ENCODE data around the gene IQSEC3.
"Not testable (repeated sequence)": the region's sequence is repeated elsewhere in the genome, so short reads cannot be mapped to it uniquely, and the experiment has no call there.

The IQSEC3 gene

DNA sequence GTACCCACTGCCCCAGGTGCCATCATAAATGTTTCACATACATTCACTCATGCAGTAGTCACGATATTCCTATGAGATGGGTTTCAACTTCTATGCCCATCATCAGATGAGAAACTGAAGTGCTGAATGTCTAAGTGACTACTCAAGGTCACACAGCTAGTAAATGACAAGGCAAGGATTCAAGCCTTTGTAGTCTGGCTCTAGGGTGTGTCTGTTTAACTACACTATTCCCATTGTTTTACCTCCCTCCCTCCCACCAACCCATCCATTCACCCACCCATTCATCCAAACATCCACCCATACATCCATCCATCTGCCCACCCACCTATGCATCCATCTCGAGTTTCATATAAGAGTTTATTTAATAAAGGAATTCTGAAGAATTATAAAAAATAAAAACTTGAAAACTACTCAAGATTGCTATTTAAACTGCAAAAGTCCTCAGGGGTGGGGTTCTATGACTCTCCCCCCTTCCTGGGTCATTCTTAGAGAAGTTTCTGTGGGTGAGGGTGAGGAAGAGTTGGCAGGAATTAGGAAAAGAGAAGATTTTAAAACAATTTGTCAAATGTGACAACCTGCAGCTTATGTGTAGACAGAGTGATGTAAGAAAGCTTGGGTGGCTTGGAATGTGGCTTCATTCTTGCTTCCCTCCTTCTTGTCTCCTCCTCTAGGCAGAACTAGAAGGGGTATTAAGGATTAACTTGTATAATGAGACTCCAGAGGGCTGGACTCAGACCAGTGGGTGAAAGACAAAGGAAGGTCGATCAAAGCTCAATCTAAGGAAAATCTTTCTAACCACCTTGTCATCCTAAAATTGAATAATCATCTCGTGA is 13.4 kb upstream of the IQSEC3 start:
- not testable (repeated sequence) for DNase-seq

DNA sequence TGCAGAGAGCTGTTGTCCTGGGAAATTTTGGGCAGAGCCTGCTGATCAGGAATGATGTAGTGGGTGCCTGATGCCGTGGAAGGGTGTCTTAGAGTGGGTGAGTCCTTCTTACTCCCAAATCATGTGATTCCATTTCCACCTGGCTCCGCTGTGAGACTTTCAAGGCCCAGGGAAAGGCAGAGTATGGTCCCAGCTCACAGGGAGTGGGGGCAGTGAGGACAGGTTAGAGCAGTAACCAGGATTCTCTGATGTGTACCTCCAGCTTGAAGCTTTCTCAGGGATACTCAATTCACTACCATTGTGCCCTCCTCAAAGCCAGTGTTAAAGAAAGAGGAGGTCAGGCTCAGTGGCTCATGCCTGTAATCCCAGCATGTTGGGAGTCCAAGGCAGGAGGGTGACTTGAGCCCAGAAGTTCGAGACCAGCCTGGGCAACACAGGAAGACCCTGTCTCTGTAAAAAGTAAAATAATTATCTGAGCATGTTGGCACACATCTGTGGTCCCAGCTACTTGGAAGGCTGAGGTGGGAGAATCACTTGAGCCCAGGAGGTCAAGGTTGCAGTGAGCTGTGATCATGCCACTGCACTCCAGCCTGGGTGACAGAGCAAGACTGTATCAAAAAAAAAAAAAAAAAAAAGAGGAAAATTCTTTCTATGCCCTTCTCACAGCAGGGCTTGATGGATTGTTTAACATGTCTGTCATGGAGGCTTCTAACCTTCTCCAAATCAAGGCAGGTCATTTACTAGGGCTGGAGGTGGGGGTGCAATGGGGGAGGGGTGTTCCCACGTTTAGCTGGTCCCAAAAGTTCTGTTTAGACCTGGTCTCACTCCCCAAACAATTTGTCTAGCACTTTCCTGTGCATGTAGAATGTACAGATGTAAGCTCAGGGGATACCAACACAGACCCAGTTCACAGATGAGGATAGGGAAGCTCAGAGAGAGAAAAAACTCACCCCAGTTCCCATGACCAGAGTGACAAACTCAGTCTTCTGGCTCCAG is 12.5 kb upstream of the IQSEC3 start:
- no peak for DNase-seq
- TF ChIP-seq POLR2A (IDR thresholded peaks at IDR 0.05; ENCODE audit: low read length): no peak
- no peak for TF ChIP-seq GATA1 (IDR thresholded peaks at IDR 0.05; ENCODE audit: low read depth, low read length)

DNA sequence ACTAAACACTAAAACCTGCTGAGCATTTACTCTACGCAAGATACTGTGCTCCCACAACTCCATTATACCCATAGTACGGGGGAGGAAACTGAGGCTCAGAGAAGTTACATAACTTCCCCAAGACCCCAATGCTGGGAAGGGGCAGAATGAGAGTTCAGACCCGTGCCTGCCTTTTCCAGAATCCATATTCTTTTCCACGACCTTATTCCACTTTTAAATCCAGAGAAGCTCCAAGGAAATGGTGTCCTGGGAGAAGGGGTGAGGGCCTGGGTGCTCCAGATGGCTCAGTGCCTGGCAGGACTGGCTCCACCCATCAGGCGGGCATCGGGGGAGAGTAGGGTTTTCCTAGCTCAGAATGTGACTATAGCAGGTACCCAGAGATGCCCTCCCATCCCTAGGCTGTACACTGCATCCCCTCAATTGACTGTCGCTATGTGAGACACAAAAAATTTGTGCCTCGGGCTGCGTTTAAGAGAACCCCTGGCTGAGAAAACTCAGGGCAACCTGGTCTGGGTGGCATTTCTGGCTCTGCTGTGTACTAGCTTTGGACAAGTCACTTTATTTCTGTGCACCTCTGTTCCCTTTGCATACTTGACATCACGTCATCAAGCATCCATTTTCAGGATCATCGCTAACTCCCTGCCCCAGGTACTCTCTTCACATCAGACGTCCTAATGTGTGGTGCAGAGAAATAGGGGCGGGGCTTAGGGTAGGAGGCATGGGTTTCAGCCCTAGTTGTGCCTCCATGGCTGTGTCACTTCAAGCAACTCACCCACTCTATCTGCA is 11.6 kb upstream of the IQSEC3 start:
- DNase-seq: no peak
- no peak for TF ChIP-seq GATA1 (IDR thresholded peaks at IDR 0.05; ENCODE audit: low read depth, low read length)
- TF ChIP-seq POLR2A (IDR thresholded peaks at IDR 0.05; ENCODE audit: low read length): no peak

DNA sequence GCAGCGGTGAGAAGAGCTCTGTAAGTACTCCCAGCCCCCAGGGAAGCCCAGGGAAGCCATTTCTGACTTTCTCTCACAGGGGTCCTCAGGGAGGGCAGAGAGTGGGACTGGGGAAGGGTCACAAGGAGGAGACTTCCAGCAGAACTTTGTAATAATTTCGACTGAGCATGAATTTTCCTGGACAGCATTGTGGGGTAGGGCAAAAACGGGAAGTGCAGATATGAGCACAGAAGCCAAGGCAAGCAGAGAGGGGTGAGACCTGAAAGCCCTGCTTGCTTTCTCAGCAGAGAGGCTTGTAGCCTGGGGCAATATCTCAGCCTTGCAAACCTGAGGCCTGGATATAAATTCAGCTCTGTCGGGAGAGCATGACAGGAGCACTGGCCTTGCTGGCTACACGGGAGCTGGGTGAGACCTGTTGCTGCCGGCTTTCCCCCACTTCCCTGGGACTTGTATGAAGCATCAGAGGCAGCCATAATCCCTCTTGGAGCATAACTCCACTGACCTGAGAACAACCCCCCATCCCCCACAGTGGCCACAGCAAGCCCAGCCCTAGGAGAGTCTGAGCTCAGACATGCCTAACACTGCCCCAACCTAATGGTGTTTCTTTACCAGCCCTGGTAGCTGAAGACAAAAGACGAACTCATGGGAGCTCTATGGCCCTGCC is 9.8 kb upstream of the IQSEC3 start:
- TF ChIP-seq POLR2A (IDR thresholded peaks at IDR 0.05; ENCODE audit: low read length): no peak
- TF ChIP-seq GATA1 (IDR thresholded peaks at IDR 0.05; ENCODE audit: low read depth, low read length): no peak
- DNase-seq: no peak

DNA sequence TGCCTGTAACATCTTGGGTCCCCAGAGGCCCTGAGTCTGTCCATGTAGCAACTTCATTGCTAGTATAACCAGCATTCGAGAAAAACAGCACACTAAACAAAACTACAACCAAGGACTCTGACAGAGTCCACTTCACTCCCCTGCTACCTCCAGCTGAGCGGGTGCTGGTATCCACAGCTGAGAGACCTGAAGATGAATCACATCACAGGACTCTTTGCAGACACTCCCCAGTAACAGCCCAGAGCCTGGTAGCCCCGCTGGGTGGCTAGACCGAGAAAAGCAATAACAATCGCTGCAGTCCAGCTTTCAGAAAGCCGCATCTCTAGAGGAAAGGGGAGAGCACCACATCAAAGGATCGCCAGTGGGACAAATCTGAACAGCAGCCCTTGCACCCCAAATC is 9.0 kb upstream of the IQSEC3 start:
- DNase-seq: no peak
- TF ChIP-seq POLR2A (IDR thresholded peaks at IDR 0.05; ENCODE audit: low read length) (no peak), GATA1 (IDR thresholded peaks at IDR 0.05; ENCODE audit: low read depth, low read length) (no peak)

DNA sequence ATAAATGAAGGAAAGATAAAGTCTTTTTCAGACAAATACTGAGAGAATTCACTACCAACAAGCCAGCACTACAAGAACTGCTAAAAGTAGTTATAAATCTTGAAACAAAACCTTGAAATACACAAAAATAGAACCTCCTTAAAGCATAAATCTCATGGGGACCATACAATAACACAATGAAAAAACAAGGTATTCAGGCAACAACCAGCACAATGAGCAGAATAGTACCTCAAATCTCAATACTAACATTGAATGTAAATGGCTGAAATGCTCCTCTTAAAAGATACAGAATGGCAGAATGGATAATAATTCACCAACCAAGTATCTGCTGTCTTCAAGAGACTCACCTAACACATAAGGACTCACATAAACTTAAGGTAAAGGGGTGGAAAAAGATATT is 7.7 kb upstream of the IQSEC3 start:
- TF ChIP-seq GATA1 (IDR thresholded peaks at IDR 0.05; ENCODE audit: low read depth, low read length): no peak
- TF ChIP-seq POLR2A (IDR thresholded peaks at IDR 0.05; ENCODE audit: low read length): no peak
- DNase-seq: no peak

DNA sequence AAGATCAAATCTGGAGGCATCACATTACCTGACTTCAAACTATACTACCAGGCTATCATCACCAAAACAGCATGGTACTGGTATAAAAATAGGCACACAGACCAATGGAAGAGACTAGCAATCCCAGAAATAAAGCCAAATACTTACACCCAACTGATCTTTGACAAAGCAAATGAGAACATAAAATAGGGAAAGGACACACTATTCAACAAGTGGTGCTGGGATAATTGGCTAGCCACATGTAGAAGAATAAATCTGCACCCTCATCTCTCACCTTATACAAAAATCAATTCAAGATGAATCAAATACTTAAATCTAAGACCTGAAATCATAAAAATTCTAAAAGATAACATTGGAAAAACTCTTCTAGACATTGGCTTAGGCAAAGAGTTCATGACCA is 4.7 kb upstream of the IQSEC3 start:
- DNase-seq: not testable (repeated sequence)

DNA sequence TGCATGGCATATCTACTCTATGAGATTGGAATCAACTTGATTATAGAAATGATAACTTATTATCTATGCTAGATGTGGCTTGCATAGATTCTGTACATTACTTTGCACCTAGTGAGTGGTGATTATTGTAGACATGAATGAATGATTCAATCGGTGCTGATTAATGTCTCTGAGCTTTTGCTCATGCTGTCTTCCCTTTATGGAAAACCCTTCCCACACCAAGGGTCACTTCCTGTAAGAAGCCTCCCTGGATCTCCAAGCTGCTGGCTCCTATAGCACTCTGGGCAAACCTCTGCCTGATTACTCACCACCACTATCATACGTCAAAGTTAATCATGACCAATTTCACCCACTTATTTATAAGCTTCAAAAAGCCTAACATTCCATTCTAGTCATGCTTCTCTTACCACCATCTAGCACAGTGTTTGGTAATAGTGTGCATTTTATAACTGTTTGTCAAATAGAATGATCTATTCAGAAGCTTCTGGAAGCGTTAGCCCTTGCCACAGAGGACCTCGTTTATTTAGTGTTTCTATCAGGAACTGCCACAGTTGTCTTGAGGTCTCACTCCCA is 990 bp upstream of the IQSEC3 start:
- DNase-seq: not testable (repeated sequence)

DNA sequence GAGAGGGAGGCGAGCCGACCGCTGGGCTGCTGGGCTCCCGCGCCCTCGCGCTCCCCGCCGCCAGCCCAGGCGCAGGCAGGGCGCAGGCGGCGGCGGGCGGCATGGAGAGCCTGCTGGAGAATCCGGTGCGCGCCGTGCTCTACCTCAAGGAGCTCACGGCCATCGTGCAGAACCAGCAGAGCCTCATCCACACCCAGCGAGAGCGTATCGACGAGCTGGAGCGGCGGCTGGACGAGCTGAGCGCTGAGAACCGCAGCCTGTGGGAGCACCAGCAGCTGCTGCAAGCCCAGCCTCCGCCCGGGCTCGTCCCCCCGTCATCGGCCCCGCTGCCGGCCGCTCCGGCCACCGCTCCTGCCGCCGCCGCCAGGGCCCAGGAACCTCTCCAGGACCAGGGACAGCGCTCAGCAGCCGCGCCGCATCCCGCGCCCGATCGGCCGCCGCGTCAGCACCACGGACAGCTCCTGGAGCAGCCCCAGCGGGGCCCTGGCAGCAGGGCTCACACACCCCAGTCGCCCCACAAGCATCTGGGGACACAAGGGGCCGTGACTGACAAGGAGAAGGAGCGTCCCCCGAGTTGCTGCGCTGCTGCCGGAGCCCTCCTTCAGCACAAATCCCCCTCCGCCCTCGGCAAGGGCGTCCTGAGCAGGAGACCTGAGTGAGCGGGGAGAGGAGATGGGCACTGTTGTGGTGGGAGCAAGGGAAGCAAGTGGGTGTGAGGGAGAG is 376 bp downstream of the IQSEC3 start:
- DNase-seq: not testable (repeated sequence)

DNA sequence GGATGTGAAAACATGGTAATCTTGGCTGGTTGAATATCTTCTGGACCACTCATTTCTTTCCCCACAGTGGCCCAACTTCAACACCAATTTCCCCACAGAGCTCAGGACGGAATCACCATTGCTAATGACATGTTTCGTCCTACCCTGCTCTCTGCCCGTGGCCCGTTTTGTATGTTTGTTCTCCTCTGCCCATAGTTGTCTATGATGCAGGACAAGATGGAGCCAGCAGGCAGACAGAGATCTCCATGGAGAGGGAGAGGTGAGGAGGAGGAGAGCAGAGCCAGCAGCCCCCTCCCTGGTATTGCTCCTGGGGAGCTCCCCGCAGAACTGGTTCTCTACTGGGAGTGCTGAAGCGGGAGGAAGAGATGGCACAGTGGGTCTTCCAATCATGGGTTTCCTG is 3.1 kb downstream of the IQSEC3 start:
- DNase-seq: not testable (repeated sequence)

DNA sequence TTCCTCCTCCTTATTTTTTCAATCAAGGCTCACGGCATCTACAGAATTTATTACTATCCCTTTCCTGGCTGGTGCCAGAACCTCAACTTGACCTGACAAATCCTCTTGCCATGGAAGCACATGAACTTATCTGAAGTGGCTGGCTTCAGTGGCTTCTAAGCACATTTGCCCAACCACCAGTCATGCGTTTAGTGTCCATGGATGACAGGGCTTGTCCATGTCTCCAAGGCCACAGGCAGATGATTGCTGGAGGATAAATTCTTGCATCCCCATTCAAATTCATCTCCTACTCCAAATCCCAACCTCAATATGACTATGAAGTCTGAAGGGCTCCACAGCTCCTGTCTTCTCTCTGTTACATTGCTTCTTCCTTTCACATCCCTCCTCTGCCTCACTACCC is 4.0 kb downstream of the IQSEC3 start:
- not testable (repeated sequence) for DNase-seq

DNA sequence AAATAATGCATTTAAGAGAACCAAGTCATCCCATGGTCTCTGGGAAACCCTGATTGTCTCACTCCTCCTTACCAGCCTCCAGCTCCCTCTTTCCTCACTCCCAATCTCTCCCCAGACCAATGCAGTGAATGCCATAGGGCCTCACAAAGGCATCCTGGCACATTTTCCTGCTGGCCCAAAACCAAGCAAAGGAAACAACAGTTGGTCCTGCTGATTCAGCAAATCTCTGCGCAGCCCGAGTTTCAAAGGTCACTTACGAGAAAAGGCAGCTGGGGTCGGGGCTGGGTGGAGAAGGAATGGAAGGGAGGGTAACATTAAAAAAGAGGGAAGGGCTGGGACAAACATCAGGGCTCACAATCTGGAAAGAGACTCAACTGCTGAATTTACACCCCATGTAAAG is 5.5 kb downstream of the IQSEC3 start:
- not testable (repeated sequence) for DNase-seq

DNA sequence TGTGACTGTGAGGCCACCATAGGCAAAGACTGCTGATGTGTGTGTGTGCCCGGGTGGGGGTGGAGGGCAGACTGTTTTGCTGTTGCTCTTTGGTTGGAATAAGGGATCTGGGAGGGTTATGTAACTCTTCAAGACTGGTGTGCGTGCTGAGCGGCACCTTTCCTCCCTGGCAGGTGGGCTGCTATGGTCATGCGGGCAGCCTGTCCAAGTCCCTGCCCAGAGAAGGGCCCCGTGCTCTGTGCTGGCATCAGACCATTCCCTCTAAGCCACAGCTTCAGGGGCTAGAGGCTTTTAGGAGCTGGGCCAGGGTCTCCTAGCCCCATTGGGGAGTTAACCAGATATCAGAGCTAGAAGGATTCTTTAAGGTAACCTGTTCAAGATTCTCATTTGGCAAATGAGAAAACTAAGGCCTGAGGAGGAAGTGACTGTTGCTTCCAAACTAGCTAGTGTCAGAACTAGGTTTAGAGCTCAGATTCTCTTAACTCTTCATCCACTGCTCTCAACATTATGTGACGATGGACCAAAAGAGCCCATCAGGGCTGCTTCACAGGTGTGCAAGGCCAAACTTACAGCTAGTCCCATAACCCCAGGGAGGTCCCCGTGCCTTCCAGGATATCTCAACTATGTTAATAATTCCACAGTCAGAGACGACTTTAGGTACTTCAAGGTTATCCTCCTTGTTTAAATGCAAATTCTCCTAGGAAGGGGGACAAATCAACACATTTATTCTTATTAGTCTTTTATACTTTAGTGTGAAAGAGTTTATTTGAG is 8.0 kb downstream of the IQSEC3 start:
- DNase-seq: not testable (repeated sequence)

DNA sequence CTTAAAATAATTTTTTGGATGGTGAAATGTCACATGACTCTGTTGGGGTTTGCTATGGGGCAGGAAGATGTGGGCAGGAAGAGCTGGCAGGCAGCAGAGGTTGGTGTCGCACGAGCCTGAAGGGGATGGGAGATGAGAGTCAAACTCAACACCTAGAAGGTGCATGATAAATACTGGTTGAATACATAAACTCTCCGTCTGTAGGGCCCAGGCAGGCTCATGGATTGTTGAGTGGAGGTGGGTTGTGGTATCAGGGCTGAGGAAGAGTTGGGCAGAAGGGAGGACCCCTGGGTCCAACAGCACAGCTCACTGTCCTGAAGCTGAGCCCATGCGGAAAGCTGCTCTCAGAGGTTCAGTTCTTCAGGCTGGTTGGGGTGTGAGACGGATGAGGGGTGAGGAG is 9.0 kb downstream of the IQSEC3 start:
- DNase-seq: not testable (repeated sequence)

DNA sequence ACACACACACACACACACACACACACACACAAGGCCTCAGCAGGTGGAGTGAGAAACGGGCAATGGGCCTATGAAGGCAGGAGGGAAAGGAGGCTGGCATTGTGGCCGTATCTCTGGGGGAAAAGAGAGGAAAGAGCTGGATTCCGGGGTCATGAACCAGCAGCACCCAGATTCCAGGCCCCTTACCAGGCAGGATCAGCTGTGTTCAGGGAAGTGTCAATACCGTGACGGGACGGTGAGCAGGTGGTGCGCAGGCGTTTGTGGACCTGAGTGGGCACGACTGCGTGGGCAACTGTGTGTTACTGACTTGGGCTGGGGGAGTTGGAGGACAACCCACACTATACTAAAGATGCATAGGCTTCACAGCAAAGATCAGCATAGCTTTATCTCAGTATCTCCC is 9.5 kb downstream of the IQSEC3 start:
- not testable (repeated sequence) for DNase-seq

DNA sequence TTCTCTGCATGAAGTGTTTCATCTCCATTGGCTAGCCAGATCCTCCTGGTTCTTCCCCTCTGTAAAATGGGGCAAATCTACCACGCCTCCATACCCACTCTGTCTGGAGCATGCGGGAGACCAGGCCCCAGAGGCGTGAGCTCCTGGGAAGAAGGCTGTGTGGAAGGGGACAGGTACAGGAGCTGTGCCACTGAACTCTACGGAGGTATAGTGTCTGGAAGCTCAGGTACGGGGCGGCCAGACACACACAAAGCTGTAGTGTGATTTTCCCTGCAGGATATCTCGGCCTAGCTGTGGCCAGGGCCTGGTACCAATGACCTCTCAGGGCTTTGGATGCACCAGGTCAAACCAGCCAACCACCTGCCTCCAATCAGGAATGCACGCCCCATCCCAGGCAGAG is 10.0 kb downstream of the IQSEC3 start:
- DNase-seq: not testable (repeated sequence)

DNA sequence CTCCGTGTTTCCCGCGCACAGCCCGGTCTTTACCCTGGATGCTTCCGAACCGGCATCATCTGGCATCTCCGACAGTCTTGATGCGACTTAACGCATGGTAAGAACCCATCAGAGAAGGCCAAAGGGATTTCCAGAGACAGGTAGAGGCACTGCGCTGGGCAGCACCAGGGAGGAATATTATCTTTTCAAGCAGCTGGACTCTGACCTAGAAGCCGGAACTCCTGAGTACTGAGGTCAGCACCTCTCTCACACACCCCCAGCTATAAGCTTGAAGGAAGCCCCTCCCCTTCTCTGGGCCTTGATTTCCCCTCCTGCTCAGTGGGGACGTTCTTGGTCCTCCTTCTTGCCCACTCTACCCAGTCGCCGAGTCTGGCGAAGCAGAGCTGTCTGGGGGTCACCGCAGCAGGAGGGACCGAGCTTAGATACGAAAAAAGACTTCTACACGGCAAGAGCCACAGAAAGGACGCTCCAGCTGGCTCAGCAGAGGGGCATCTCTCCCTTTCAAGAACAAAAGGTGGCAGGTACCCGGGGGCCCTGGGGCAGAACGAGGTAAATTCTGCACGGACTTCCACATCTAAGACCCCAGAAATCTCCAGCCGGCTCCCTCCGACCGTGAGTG is 10.6 kb downstream of the IQSEC3 start:
- DNase-seq: not testable (repeated sequence)

DNA sequence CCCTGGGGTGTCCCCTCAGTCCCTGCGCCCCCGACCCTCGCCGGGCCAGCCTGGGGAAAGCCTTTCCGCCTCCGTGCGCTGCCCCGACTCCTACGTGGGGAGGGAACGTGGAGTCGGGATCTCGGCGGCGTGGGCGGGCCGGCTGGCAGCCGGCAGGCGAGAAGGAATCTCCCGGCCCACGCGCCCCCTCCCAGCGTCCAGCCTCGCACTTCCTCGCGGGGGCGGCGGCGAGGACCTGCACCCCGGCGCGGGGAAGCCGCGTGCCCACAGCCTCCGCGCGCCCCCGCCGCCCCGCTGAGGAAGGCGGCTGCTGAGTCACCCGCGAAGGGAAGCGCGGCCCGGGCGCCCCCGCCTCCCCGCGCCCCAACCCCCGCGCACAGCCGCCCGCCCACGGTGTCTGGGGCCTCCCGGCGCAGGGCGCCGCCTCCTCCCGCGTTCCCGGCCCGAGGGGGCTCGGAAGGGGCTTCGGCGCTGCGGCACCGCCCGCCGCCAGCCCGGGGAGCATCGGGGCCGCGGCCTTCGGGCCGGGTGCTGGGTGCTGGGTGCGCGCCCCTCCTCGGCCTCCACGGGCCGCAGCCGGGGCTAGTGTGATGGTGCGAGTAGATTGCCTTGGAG is 11.3 kb downstream of the IQSEC3 start:
- not testable (repeated sequence) for DNase-seq

All from erythroblast (primary cell).